Stimulated activated CD8-positive, alpha-beta memory T cell treated with anti-CD3 and anti-CD28 coated beads, Interleukin-4, amount 100 ng/mL, for 24 hours (primary cell): ENCODE results near the gene SPRED3.
"Not testable (repeated sequence)": the region's sequence is repeated elsewhere in the genome, so short reads cannot be mapped to it uniquely, and the experiment has no call there.

Source experiments
- DNase-seq: peaks from one replicate; pipeline ENCODE4 v3.0.0-alpha.2; 2020; ENCODE audit warnings: low read depth

Gene SPRED3

DNA sequence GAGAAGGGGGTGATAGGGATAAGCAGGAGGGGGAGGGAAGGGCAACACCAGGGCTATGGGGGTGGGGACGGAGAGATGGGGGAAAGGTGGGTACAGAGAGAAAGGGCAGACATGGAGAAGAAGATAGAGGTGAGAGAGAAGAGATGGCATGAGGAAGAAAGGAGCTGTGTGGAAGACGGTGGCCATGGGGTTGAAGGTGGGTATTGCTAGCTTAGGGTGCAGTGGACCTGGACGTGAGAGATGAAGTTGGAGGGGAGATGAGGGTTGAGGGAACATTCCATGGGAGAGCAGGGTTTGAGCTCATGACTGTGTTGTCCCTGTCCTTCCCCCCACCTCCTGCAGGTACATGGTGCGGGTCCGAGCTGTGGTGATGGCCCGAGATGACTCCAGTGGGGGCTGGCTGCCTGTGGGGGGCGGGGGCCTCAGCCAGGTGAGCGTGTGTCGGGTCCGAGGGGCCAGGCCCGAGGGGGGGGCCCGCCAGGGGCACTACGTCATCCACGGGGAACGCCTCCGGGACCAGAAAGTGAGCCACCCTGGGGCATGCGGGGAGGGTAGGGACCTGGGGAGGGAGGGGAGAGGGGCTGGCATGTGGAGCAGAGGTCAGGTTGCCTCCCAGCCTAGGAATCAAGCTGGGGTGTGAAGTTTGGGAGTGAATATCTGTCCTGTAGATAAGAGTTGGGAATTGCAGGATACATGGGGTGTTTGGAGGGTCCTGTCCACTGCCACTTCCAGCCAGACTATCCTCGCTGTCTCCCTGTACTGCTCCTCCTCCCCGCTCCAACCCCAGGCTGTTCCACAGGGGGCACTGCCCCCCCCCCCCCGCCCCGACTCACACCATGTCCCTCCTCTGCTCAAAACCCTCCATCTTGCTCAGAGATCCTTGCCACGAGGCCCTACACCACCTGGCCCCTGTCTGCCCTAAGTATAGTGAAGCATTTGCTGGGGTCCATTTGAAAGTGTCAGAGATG lies 1.7 kb downstream of the SPRED3 start:
- no peak for DNase-seq

DNA sequence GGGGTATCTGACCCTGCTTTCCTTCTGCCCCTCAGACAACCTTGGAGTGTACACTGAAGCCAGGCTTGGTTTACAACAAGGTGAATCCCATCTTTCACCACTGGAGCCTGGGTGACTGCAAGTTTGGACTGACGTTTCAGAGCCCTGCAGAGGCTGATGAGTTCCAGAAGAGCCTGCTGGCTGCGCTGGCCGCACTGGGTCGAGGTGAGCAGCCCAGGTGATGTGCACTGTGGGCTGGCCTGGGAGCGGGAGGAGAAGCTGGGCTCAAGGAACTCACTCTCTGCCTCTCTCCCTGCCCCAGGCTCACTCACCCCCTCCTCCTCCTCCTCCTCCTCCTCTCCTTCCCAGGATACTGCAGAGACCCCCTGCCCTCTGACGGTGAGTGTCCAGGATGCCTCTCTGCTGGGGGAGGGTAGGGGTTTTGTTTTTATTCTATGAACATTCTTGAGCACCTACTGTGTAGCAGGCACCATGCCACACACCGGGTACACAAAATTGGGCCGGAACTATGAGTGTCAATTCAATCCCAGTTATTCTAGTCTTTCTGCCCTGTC lies 3.5 kb downstream of the SPRED3 start:
- no peak for DNase-seq

DNA sequence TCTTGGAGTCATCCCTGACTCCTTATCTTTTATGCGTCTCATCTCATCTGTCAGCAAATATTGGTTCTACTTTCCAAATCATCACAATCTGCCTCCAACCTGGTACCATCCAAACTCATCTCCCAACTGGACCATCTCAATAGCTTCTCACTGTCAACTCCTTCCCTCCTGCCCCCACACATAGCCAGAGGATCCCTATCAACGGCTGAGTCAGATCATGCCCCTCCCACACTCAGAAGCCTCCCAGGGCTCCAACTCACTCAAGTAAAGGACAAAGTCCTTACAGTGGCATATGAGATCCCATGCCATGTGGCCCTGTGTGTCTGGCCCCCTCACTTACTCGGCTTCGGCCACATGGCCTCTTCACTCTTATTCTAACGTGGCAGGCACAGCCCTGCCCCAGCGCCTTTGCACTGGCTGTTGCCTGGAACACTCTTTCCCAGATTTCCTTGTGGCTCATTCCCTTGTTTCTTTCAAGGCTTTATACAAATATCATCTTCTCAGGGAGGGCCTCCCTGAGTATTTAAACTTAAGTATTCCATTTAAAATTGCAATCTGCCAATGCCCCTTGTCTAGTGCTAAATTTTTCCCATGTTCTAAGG lies 4.3 kb downstream of the SPRED3 start:
- no peak for DNase-seq

DNA sequence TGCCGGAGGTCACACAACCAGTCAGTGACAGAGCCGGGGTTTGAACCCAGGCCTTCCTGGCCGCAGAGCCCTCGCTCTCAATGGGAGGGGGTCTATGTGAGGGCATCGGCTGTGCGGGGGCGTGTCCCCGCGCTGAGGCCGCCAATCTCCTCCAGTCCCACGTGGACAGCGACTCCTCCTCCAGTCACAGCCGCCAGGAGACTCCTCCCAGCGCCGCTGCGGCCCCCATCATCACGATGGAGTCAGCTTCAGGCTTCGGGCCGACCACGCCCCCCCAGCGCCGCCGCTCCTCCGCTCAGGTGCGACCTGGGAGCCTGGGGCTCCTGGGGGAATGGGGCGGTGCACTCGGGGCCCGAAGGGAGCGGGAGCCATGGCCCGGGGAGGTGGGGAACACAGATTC lies 6.0 kb downstream of the SPRED3 start:
- DNase-seq: peak; percentile 63

DNA sequence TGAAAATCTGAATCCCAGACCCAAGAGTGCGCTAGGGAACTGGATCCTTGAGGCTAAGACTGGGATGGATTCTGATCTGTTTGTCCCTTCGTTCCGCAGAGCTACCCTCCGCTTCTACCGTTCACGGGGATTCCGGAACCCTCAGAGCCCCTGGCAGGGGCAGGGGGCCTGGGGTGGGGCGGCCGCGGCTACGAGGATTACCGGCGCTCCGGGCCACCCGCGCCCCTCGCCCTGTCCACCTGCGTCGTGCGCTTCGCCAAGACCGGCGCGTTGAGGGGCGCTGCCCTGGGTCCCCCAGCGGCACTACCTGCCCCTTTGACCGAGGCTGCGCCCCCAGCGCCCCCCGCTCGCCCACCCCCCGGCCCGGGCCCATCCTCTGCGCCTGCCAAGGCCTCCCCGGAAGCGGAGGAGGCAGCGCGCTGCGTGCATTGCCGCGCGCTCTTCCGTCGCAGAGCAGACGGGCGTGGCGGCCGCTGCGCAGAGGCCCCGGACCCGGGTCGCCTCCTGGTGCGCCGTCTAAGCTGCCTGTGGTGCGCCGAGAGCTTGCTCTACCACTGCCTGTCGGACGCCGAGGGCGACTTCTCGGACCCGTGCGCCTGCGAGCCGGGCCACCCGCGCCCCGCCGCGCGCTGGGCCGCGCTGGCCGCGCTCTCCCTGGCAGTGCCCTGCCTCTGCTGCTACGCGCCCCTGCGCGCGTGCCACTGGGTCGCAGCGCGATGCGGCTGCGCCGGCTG lies 7.1 kb downstream of the SPRED3 start:
- peak; percentile 28 for DNase-seq

DNA sequence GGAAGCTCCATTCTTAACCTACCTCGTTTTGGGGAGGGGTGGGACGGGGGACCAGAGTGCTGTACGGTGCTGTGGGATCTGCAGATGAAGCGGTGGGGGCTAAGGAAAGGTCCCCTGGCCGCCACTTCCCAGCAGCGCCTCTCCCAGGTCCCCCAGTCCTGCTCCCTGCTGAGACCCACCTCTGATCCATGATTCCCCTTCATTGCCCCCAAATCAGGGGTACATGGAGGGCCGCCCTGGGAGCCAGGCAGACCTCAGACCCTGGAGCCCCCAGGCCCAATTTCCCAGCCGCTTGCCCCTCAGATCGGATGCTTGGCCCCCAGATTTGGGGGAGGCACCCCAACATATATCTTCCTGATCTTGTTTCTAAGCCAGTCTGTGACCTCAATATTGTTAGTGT lies 10.6 kb downstream of the SPRED3 start:
- no peak for DNase-seq

DNA sequence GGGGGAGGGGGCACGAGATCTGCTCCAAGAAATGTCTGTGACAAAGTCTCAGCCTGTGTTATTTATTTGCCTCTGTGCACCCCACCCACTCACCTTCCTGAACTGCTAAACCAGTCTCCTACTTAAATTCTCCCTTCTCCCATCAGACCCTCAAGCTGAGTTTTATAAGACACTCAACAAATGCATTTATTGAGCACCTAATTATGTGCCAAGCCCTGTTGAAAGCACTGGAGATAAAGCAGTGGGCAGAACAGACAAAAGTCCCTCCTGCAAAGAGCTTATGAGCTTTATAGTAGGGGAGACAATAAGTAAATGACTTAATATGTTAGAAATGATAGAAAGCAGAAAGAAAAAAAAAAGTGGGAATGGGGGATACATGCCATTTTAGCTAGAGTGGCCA lies 11.0 kb downstream of the SPRED3 start:
- DNase-seq: no peak

DNA sequence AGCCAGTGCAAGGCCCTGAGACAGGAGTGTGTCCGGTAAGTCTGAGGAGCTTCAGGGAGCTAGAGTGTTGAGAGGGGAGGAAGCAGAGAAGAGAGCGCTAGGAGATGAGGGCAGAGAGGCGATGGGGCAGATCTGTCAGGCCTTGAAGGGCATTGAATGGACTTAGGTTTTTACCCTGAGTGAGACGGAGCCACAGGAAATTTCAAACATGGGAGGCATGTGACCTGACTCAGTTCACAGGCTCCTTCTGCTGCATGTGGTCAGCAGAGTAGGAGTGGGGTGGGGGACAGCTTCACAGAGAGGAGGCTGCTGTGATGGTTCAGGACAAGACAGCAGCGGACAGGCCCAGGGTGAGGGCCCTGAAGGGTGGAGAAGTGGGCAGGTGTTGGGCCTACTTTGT lies 11.9 kb downstream of the SPRED3 start:
- no peak for DNase-seq

DNA sequence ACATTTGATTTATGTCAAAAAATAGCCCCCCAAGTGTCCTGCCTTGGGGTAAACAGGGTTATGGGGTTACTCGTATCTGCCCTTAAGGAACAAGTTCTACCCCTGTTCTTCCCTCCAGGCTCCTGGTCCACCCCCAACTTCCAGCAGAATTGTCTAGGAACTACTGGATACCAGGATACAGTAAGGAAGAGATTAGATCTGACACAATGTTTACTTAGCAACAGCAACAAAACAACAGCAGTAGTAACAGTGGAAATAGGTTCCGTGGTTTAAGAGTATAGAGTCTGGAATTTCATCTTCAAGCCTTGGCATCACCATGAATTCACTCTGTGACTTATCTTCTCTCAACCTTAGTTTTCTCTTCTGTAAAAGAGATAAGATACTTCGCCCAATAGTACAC lies 12.7 kb downstream of the SPRED3 start:
- no peak for DNase-seq

DNA sequence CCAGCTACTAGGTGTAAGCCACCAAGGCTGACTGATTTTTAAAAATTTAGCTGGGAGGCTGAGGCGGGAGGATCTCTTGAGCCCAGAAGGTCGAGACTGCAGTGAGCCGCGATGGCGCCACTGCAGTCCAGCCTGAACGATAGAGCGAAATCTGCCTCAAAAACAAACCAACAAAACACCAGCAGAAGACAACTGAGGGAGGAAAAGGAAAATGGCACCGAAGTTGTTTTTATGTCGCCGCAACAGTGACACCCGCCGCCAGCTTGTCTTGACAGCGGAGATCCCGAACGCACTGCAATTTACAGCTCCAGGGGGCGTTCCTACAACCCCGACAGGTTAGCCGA lies 14.1 kb downstream of the SPRED3 start:
- DNase-seq: no peak

DNA sequence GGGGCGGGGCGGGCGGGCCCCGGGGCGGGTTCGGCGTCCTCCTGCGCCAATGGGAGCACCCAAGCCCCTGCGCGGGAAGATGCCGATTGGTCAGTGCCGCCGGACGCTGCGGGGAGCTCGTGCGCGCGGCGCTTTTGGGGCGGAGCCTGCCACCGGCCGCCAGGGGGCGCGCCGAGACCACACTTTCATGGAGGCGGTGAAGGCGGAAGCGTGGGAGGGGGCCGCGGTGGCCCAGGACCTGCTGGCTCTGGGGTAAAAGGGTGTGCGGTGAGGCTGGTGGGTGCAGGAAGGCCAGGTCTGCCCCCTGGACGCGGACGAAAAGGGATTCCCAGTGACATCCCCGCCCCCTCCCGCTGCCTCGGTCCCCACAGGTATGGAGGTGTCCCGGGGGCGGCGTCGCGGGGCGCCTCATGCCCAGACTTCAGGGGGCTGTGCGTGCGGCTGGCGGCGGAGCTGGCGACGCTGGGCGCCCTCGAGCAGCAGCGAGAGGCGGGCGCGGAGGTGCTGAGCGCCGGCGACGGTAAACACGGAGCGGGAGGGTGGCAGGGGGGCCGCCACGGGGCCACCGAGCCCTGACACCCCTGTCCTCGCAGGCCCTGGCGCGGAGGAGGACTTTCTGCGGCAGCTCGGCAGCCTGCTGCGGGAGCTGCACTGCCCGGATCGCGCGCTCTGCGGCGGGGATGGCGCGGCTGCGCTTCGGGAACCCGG lies 14.6 kb downstream of the SPRED3 start, which contains the start of gene FAM98C:
Gene FAM98C (plus strand): TSS at position 127 of the 708 bp plus-strand sequence. CDS start 61 bp downstream, at position 188.
- DNase-seq: peak; percentile 94

DNA sequence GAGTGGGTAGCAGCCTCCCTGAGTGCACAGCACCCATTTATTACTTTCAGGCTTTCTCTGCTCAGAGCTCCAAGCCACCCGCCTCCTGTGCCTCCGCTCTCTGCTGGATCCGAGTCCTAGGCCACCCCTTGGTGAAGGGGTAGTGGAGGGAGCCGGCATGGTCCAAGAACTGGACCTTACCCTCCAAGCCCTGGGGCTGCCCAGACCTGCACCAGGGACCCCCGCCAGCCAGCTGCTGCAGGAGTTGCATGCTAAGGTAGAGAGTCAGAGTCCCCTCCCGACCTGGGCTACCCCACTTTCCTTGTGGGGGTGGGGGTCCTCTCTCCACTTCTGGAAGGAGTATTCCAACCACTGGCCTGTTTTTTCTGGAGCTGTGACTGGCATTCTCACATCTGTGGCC lies 16.4 kb downstream of the SPRED3 start:
- no peak for DNase-seq

DNA sequence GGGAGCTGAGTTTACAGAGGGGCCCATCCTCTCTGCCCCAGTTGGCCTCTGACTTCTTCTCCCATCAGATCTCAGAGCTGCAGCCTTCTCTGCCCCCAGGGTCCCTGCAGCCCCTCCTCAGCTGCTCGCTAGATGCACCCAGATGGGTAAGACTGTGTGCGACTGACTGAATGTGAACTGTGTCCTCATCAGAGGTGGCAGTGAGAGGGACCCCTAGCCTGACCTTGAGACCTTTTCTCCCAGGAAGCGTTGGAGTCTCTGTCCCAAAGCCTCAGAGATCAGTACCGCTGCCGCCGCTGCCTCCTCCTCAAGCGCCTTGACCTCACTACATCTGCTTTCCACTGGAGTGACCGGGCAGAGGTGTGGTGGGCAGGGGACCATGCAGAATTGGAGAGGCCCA lies 16.8 kb downstream of the SPRED3 start:
- no peak for DNase-seq

DNA sequence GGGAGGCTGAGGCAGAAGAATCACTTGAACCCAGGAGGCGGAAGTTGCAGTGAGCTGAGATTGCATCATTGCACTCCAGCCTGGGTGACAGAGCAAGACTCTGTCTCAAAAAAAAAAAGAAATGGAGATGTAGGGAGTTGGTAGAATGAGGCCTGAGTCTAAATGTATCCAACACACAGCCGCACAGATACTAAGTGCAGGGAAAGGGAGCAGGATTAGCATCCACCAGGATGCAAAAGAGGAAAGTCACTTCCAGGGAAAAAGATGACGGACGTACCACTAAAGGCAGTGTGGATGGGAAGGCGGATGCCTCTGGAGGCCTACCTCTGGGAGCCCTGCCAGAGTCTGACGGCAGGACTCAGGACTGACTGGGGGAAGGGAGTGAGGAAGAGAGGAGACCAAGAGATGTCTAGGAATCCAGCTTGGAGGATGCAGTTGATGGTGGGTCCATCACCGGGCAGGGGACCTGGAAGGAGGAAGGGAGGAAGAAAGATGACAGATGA lies 21.2 kb downstream of the SPRED3 start:
- DNase-seq: no peak

DNA sequence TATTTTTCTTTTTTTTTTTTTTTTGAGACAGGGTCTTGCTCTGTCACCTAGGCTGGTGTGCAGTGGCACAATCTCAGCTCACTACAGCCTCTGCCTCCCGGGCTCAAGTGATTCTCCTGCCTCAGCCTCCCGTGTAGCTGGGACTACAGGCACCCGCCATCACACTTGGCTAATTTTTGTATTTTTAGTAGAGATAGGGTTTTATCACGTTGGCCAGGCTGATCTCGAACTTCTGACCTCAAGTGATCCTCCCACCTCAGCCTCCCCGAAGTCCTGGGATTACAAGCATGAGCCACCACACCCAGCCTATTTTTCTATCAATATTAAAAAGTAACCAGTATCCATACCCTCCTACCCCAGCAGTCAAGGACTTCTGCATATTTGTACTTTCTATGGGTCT lies 21.9 kb downstream of the SPRED3 start:
- not testable (repeated sequence) for DNase-seq

DNA sequence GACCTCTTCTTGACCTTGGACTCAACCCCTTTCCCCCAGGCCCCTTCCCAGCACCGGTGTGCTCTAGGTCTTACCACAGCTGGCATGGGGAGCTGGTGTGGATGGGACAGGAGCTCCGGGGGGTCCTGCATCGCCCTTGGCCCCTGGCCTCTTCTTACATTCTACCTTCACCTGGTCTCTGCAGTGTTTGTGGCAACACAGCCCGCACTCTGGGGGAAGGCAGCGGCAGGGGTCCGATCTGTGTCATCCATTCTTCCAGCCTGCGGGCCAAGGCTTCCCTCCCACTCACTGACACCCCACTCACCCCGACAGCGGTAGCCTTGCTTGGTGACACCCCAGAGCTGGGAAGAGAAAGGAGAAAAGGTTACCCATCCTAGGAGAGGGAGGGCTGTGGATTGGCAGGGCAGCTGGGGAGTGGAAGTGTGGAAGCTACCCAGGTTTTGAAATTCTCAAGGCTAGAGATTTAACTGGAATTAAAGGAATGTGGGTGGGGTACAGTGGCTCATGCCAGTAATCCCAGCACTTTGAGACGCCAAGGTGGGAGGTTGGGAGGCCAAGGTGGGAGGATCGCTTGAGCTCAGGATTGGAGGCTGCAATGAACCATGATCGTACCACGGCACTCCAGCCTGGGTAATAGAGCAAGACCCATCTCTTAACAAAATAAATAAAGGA lies 22.7 kb downstream of the SPRED3 start:
- DNase-seq: no peak

DNA sequence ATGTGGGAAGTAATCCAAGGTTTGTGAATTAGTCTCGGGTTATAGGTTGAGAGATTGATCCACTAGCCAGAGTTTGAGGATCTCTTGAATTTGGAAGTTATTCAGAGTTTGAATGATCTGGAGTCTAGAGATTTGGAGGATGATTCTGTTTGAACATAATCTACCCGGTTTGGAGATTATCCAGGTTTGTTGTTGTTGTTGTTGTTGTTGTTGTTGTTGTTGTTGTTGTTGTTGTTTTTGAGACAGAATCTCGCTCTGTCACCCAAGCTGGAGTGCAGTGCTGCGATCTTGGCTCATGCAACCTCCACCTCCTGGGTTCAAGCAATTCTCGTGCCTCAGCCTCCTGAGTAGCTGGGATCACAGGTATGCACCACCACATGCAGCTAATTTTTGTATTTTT lies 23.4 kb downstream of the SPRED3 start:
- DNase-seq: not testable (repeated sequence)

DNA sequence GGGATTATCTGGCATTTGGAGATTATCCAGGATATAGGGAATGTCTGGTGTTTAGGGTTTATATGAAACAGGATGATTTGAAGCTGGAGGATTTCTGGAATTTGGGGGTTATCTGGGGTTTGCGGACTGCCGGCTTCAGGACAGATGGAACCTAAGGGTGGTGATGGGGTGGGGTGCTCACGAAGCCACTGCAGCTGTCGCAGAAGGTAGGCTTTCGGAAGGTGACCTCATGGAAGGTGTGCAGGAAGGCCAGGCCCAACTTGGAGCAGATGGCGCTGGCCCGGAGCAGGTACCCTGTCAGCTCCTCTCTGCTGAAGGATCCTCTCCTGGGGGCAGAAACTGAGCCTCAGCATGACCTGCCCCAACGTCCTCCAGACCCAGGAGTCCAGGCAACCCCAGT lies 24.0 kb downstream of the SPRED3 start:
- no peak for DNase-seq

DNA sequence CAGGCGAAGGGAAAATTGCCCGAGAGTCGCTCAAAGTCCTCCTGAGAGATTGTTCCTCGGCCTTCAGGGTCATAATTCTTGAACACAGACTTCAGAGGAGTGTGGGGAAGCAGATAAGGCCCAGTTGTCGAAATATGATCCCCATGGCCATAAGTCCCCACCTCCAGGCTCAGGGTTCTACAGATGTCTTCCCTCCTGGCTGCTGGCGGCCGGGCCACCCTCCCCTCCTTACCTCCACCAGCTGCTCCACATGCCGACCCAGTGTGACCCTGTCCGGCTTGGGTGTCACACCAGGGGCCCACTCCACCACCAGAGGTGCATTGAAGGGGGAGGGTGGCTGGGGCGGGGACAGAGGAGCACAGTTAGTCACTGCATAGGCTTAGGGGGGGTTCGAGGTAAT lies 24.5 kb downstream of the SPRED3 start:
- no peak for DNase-seq

DNA sequence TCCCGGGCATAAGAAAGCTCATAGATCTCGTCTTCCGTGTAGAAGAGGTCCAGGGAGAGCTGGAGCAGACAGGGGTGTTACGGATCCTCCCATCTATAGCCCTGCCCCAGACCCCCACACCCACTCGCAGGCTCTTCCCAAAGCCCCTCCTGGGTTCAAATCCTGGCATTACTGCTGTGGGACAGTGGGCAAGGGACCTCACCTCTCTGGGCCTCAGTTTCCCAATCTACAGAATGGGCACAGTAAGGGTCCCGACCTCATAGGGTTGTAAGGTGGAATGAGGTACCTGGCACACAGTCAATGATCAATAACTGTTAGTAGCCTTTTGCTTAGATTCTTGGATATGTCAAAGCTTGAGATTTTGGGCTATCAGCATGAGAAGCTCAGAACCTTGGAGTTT lies 24.9 kb downstream of the SPRED3 start:
- DNase-seq: no peak

DNA sequence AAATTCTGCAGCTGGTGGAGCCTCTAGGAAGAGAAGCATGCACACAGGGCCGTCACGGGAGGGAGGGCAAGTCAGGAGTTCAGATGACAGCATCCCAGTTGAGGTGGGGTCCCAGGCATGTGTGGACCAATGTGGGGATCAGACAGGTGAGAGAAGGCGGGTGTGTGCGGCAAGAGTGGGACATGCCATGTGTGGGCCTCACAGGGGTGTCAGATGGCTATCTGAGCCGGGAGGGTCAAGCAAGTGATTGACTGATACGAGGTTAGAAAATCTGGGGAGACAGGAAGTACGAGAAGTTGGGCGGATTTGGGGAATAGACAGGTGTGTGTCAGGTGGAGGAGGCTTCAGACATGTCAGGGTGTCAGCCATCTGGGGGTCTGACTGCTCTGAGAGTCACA lies 28.6 kb downstream of the SPRED3 start:
- DNase-seq: no peak
